Nephron progenitor cell (in vitro differentiated cells): ENCODE data around the gene PYM1.

Experiments used
- DNase-seq: peaks from one replicate; pipeline ENCODE4 v3.0.0; 2021
- H3K27ac Mint-ChIP-seq: 2 replicates; pipeline ENCODE4 v1.8.0; 2021; ENCODE audit warnings: mild to moderate bottlenecking, moderate library complexity, mixed read lengths
- H3K27me3 Mint-ChIP-seq: 2 replicates; pipeline ENCODE4 v1.8.0; 2021; ENCODE audit warnings: mild to moderate bottlenecking, low read depth, mixed read lengths; ENCODE audit not compliant: poor library complexity
- H3K36me3 Mint-ChIP-seq: 2 replicates; pipeline ENCODE4 v1.8.0; 2021; ENCODE audit warnings: low read depth, mixed read lengths
- H3K4me1 Mint-ChIP-seq: 2 replicates; pipeline ENCODE4 v1.8.0; 2021; ENCODE audit warnings: mixed read lengths
- H3K4me3 Mint-ChIP-seq: 2 replicates; pipeline ENCODE4 v1.8.0; 2021; ENCODE audit warnings: mild to moderate bottlenecking, moderate library complexity, mixed read lengths
- H3K9me3 Mint-ChIP-seq: 2 replicates; pipeline ENCODE4 v1.8.0; 2021; ENCODE audit warnings: mild to moderate bottlenecking, moderate library complexity, mixed read lengths
- TF ChIP-seq, protein P1 (sequence below): fragments of 200-600 bp; sonication (generic); IDR thresholded peaks from 2 replicates; pipeline ENCODE4 v1.5.0; 2021; ENCODE audit warnings: antibody characterized with exemption

Gene PYM1

DNA sequence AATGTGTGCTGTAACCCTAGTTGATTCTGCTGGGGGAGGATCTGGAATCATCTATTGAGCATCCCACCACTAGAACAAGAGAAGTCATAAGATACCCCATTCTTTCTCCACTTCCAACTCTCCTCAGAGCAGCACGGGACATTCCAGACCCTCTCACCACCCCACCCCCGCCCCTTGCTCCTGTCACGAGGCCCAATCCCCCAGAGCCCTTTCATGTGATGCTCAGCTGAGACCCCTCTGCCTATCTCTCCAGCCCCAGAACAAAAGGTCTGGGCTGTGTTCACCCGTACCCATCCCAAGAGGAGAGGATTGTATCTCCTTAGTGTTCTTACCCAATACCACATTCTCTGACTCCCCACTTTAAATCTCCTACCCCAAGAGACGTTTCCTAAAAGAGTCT lies 37.5 kb upstream of the PYM1 start:
- Mint-ChIP-seq H3K9me3 (no peaks in the 10 kb centered on the region), H3K4me1 (peaks cover 40% of the 10 kb centered on the region), H3K4me3 (peak overlapping the region; percentile 99), H3K27me3 (peaks cover 6% of the 10 kb centered on the region), H3K36me3 (peaks cover 6% of the 10 kb centered on the region), H3K27ac (no peak overlapping the region)
- TF ChIP-seq, protein P1, sequence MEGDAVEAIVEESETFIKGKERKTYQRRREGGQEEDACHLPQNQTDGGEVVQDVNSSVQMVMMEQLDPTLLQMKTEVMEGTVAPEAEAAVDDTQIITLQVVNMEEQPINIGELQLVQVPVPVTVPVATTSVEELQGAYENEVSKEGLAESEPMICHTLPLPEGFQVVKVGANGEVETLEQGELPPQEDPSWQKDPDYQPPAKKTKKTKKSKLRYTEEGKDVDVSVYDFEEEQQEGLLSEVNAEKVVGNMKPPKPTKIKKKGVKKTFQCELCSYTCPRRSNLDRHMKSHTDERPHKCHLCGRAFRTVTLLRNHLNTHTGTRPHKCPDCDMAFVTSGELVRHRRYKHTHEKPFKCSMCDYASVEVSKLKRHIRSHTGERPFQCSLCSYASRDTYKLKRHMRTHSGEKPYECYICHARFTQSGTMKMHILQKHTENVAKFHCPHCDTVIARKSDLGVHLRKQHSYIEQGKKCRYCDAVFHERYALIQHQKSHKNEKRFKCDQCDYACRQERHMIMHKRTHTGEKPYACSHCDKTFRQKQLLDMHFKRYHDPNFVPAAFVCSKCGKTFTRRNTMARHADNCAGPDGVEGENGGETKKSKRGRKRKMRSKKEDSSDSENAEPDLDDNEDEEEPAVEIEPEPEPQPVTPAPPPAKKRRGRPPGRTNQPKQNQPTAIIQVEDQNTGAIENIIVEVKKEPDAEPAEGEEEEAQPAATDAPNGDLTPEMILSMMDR: no peak
- DNase-seq: peak; percentile 13

GRCh38 chr12:55963760-55964159 lies 36.1 kb upstream of the PYM1 start:
- Mint-ChIP-seq H3K27ac (no peak overlapping the region), H3K4me1 (peaks cover 39% of the 10 kb centered on the region), H3K4me3 (no peak overlapping the region), H3K9me3 (no peaks in the 10 kb centered on the region), H3K36me3 (no peaks in the 10 kb centered on the region), H3K27me3 (peaks cover 6% of the 10 kb centered on the region)
- TF ChIP-seq, protein P1: no peak
- no peak for DNase-seq

GRCh38 chr12:55957106-55957859 lies 29.6 kb upstream of the PYM1 start:
- peaks cover 4% of the 10 kb centered on the region for H3K36me3 Mint-ChIP-seq
- no peaks in the 10 kb centered on the region for H3K4me1 Mint-ChIP-seq
- DNase-seq: no peak
- TF ChIP-seq, protein P1: no peak
- H3K27ac Mint-ChIP-seq: no peak overlapping the region
- H3K27me3 Mint-ChIP-seq: peaks cover 10% of the 10 kb centered on the region
- H3K9me3 Mint-ChIP-seq: no peaks in the 10 kb centered on the region
- H3K4me3 Mint-ChIP-seq: no peak overlapping the region

DNA sequence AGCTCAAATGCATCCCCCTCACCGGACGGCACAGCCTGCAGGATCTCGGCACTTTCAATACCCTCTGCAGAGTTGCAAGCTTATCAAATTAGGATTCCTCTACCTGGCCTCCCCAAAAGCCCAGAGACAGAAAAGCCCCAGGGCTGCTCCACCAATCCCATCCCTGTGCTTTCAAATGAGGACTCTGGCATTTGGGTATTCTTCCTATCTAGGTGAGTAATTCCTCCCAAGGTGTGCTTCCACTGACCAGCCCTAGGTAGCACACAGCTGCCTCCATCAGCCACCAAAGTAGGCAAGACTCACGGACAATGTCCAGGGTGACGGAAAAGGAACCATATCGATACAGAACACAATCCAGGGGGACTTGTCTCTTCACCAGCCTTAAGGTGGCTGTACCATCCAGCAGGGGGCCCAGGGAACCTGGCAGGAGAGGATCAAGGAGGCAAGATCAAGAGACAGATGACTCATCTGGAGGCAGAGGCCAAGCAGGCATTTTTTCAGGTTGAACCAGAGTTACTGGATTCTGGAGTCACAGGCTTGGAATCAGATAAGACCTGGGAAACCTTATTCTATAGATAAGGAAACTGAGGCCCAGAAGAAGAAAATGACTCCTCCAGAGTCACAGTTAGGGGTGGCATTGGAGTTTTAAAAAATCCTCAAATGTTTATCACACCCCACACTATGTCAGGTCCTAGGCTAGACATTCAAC lies 28.3 kb upstream of the PYM1 start:
- Mint-ChIP-seq H3K36me3 (peaks cover 5% of the 10 kb centered on the region), H3K9me3 (no peaks in the 10 kb centered on the region), H3K27me3 (peaks cover 10% of the 10 kb centered on the region), H3K4me1 (peaks cover 8% of the 10 kb centered on the region), H3K27ac (no peak overlapping the region), H3K4me3 (no peak overlapping the region)
- TF ChIP-seq, protein P1: no peak
- DNase-seq: no peak

DNA sequence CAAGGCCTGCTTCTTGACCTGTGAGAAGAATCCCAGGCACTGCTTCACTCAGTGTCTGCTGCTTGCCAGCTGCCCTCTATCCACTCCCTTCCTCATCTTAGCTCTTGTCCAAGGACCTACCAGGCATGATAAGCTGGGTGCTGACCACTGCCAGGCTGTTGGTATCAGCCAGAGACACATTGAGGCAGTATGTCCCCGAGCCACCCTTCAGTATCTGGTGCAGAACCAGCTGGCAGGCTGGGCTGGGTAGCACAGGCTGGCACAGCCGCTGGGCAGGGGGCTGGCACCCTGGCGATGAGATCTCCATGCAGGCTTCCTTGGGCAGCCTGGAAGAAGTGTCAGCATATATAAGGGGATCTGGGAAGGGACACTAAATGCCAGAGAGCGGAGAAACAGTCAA lies 27.6 kb upstream of the PYM1 start:
- TF ChIP-seq, protein P1: no peak
- no peaks in the 10 kb centered on the region for H3K9me3 Mint-ChIP-seq
- no peak overlapping the region for H3K4me3 Mint-ChIP-seq
- peaks cover 5% of the 10 kb centered on the region for H3K36me3 Mint-ChIP-seq
- no peak for DNase-seq
- H3K27ac Mint-ChIP-seq: no peak overlapping the region
- peaks cover 8% of the 10 kb centered on the region for H3K4me1 Mint-ChIP-seq
- H3K27me3 Mint-ChIP-seq: peaks cover 6% of the 10 kb centered on the region
